Common myeloid progenitor, CD34-positive (primary cell): ENCODE results near the gene RNGTT.

Experiments
- CTCF ChIA-PET: fragments of 350-600 bp; sonication (Branson Sonifier 250); formaldehyde crosslinking; loops from one replicate; lab custom pipeline; 2021; ENCODE audit warnings: antibody characterized with exemption; lab: Charles Lee
- POLR2A ChIA-PET: fragments of 350-600 bp; sonication (Branson Sonifier 250); formaldehyde crosslinking; loops from one replicate; lab custom pipeline; 2021; ENCODE audit warnings: antibody characterized with exemption; lab: Charles Lee
- DNase-seq, 3 donors: peaks; one replicate each; pipeline versions ENCODE4 v3.0.0 to v3.0.0-alpha.2; 2013
- H3K27ac ChIP-seq, 2 experiments: 1 replicate in 1 of 2; 2 replicates in 1 of 2; pipeline ENCODE4 v1.7.0; 2013; ENCODE audit warnings: inconsistent platforms in 2 of 2, low read length in 2 of 2, mild to moderate bottlenecking in 2 of 2, low read depth in 1 of 2, moderate library complexity in 1 of 2; ENCODE audit not compliant: severe bottlenecking in 2 of 2, insufficient read depth in 1 of 2, poor library complexity in 1 of 2
- H3K27me3 ChIP-seq, 5 experiments: replicated peaks in 2 of 5; 1 replicate in 3 of 5; 2 replicates in 2 of 5; pipeline versions ENCODE4 v1.6.1 to v1.7.0; 2013; ENCODE audit warnings: low read length in 4 of 5, mild to moderate bottlenecking in 2 of 5, moderate library complexity in 2 of 5, inconsistent platforms in 1 of 5; ENCODE audit not compliant: insufficient read depth in 5 of 5, control insufficient read depth in 4 of 5
- H3K36me3 ChIP-seq, 4 experiments: 1 replicate in 2 of 4; 2 replicates in 2 of 4; pipeline versions ENCODE4 v1.6.1 to v1.7.0; 2013; ENCODE audit warnings: low read length in 3 of 4, control low read depth in 1 of 4, mild to moderate bottlenecking in 1 of 4; ENCODE audit not compliant: control insufficient read depth in 4 of 4, insufficient read depth in 4 of 4
- H3K4me1 ChIP-seq, 4 experiments: 1 replicate in 3 of 4; 2 replicates in 1 of 4; pipeline versions ENCODE4 v1.6.1 to v1.7.1; 2013; ENCODE audit warnings: low read length in 3 of 4, mild to moderate bottlenecking in 3 of 4, control low read depth in 1 of 4, inconsistent platforms in 1 of 4, moderate library complexity in 1 of 4; ENCODE audit not compliant: control insufficient read depth in 4 of 4, insufficient read depth in 4 of 4; ENCODE audit errors: control extremely low read depth in 1 of 4
- H3K4me3 ChIP-seq, 7 experiments: 1 replicate in 4 of 7; 2 replicates in 3 of 7; pipeline versions ENCODE4 v1.5.1 to v1.7.0; 2013; ENCODE audit warnings: mild to moderate bottlenecking in 7 of 7, low read length in 6 of 7, moderate library complexity in 6 of 7, inconsistent platforms in 2 of 7, low read depth in 2 of 7, control low read depth in 1 of 7; ENCODE audit not compliant: insufficient read depth in 4 of 7, control insufficient read depth in 1 of 7; ENCODE audit errors: extremely low read depth in 1 of 7
- H3K9me3 ChIP-seq, 5 experiments: 1 replicate in 4 of 5; 2 replicates in 1 of 5; pipeline versions ENCODE4 v1.6.1 to v1.7.1; 2013; ENCODE audit warnings: low read length in 4 of 5, mild to moderate bottlenecking in 2 of 5, inconsistent platforms in 1 of 5, low read depth in 1 of 5, moderate library complexity in 1 of 5; ENCODE audit not compliant: control insufficient read depth in 4 of 5, insufficient read depth in 2 of 5; ENCODE audit errors: control extremely low read depth in 1 of 5
- WGBS: methylation state at CpG from one replicate; pipeline ENCODE4 v1.1.5; 2013; ENCODE audit not compliant: insufficient coverage; 5-methylcytosine and 5-hydroxymethylcytosine counted together

Gene RNGTT

GRCh38 chr6:88650979-88651378 lies 312.4 kb downstream of the RNGTT start:
- no CpG with 5 or more reads among the region's 1 CpG for WGBS
- Histone ChIP-seq H3K27me3 (no peaks in the 10 kb centered on the region), H3K4me1 (no peaks in the 10 kb centered on the region), H3K27ac (no peak overlapping the region), H3K4me3 (no peak overlapping the region), H3K36me3 (peaks cover 0 to 2% (median 0%) of the 10 kb centered on the region in 4 experiments), H3K9me3 (no peaks in the 10 kb centered on the region)
- CTCF ChIA-PET, result no interaction called here
- DNase-seq, result no peak
- POLR2A ChIA-PET, result no interaction called here

DNA sequence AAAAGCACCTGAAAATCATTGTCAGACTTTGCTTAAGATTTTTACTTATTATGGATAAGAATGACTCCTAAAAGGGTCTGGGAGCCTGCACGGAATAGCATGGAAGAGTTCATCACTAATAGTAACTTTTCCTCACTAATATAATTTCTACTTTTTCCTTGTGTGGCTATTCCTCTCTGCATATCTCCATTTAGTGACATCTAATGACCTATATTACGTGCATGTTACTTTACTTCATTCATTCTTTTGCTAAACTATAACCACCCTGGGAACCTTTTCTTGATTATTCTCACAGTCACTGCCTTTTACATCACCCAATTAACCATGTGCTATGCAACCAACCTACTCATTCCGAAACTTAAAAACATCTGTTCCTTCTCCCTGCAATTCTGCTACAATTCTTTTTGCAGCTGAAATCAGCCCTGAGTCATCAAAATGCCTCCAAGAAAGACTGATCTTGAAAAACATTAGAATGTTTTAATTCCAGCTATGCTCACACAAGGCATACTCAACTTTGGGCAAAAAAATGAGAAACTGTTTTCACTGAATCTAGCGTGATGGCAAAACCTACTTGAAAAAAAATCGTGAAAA lies 313.3 kb downstream of the RNGTT start:
- no peak overlapping the region for H3K4me3 ChIP-seq
- peaks cover 0 to 2% (median 0%) of the 10 kb centered on the region in 4 experiments for H3K36me3 ChIP-seq
- H3K27me3 ChIP-seq, result no peaks in the 10 kb centered on the region
- POLR2A ChIA-PET, result no interaction called here
- no peak overlapping the region for H3K27ac ChIP-seq
- 100% methylated on average over 3 of the region's 5 CpGs for WGBS
- DNase-seq, result no peak
- no peaks in the 10 kb centered on the region for H3K4me1 ChIP-seq
- CTCF ChIA-PET, result no interaction called here
- no peaks in the 10 kb centered on the region for H3K9me3 ChIP-seq

DNA sequence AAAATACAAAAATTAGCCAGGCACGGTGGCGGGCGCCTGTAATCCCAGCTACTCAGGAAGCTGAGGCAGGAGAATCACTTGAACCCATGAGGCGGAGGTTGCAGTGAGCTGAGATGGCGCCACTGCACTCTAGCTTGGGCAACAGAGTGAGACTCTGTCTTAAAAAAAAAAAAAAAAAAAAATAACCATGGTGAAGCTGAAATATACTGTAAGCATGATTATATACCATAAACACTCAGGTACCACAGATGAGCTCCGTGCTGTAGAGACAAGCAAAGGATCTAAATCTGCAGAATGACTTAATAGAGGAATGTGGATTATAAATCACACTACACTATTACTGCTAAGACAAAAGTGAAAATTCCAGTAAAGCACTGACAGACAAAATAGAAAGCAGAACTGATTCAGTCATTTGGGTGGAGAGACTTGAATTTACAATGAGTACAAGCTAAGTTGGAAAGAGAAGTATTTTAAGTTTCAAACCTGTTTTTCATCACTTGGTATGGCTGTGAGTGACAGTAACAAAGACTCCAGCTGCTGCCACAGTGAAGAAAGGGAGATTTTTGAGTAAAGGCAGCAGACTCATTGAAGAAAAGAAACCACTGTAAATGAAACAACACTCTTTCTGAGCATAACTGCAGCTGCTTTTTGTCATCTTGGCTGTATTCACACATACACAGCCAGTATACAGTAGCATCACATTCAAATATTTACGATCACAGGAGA lies 322.1 kb downstream of the RNGTT start:
- no peak overlapping the region for H3K27ac ChIP-seq
- H3K4me3 ChIP-seq, result no peak overlapping the region
- no peaks in the 10 kb centered on the region for H3K27me3 ChIP-seq
- no peaks in the 10 kb centered on the region for H3K4me1 ChIP-seq
- peaks cover 0 to 1% (median 0%) of the 10 kb centered on the region in 5 experiments for H3K9me3 ChIP-seq
- POLR2A ChIA-PET, result no interaction called here
- H3K36me3 ChIP-seq, result no peaks in the 10 kb centered on the region
- no peak for DNase-seq
- no CpG with 5 or more reads among the region's 7 CpGs for WGBS
- CTCF ChIA-PET, result interaction anchor here (0.6 to 1.2 kb wide), 2 partner anchors 10 to 249 kb away, joined by 3 read pairs; no protein-coding TSS in a partner anchor

GRCh38 chr6:88637761-88638545 lies 325.5 kb downstream of the RNGTT start:
- H3K4me3 ChIP-seq, result no peak overlapping the region
- peaks cover 0 to under 1% (median 0%) of the 10 kb centered on the region in 5 experiments for H3K9me3 ChIP-seq
- POLR2A ChIA-PET, result no interaction called here
- H3K4me1 ChIP-seq, result no peaks in the 10 kb centered on the region
- CTCF ChIA-PET, result no interaction called here
- H3K36me3 ChIP-seq, result no peaks in the 10 kb centered on the region
- no peak overlapping the region for H3K27ac ChIP-seq
- no CpG with 5 or more reads among the region's 2 CpGs for WGBS
- DNase-seq, result no peak
- no peaks in the 10 kb centered on the region for H3K27me3 ChIP-seq

GRCh38 chr6:88636871-88637270 lies 326.5 kb downstream of the RNGTT start:
- no peaks in the 10 kb centered on the region for H3K36me3 ChIP-seq
- ChIA-PET POLR2A (no interaction called here), CTCF (no interaction called here)
- H3K27ac ChIP-seq, result no peak overlapping the region
- no peaks in the 10 kb centered on the region for H3K4me1 ChIP-seq
- H3K27me3 ChIP-seq, result no peaks in the 10 kb centered on the region
- no peaks in the 10 kb centered on the region for H3K9me3 ChIP-seq
- no peak for DNase-seq
- H3K4me3 ChIP-seq, result no peak overlapping the region

- Histone ChIP-seq H3K9me3 (no peaks in the 10 kb centered on the region), H3K27ac (no peak overlapping the region), H3K27me3 (no peaks in the 10 kb centered on the region), H3K36me3 (no peaks in the 10 kb centered on the region), H3K4me1 (peaks cover 0 to 7% (median 6%) of the 10 kb centered on the region in 4 experiments), H3K4me3 (no peak overlapping the region)
- no CpG with 5 or more reads among the region's 3 CpGs for WGBS
- POLR2A ChIA-PET, result no interaction called here
- no peak for DNase-seq
- CTCF ChIA-PET, result no interaction called here
These were observed 329.6 kb downstream of the RNGTT start for GRCh38 chr6:88633782-88634181.

GRCh38 chr6:88631830-88632229 lies 331.6 kb downstream of the RNGTT start:
- DNase-seq, result no peak
- Histone ChIP-seq H3K4me3 (no peak overlapping the region), H3K9me3 (no peaks in the 10 kb centered on the region), H3K27me3 (no peaks in the 10 kb centered on the region), H3K27ac (no peak overlapping the region), H3K4me1 (peaks cover 0 to 7% (median 6%) of the 10 kb centered on the region in 4 experiments), H3K36me3 (no peaks in the 10 kb centered on the region)
- CTCF ChIA-PET, result interaction anchor here (1.5 kb wide), 1 partner anchor 9 kb away, joined by 3 read pairs; no protein-coding TSS in a partner anchor
- POLR2A ChIA-PET, result no interaction called here
- 87% methylated on average over 4 of the region's 4 CpGs for WGBS
